ENCODE results near the gene ACTBL2. TPM values are rescaled to one million over a fixed set of nuclear protein-coding genes. Genes with fewer than 3 reads are reported as not detected.
A peak's percentile ranks its signal among the peaks of the same experiment; 100 is the strongest.

The ACTBL2 gene
- total RNA-seq, 1 experiment from 2014 or later = 0.11 TPM

GRCh38 chr5:57445006-57445704, 37.5 kb downstream of the ACTBL2 start:
- ChIA-PET POLR2A (ENCODE audit: unreplicated experiment) (no interaction called here), CTCF (no interaction called here)
- ATAC-seq (no peak), DNase-seq (no peak)
- Histone ChIP-seq H3K4me3 (ENCODE audit: low read length) (no peak overlapping the region), H3K9me3 (ENCODE audit: low read length) (no peaks in the 10 kb centered on the region), H4K20me1 (ENCODE audit: low read length) (no peaks in the 10 kb centered on the region), H2AFZ (ENCODE audit: low read length) (no peak overlapping the region), H3F3A (ENCODE audit: low read length, unreplicated experiment) (no peaks in the 10 kb centered on the region), H3K9me2 (replicated peaks; ENCODE audit: low read length) (no peaks in the 10 kb centered on the region), H3K27me3 (ENCODE audit: low read length) (no peaks in the 10 kb centered on the region), H3K4me2 (ENCODE audit: low read length) (no peak overlapping the region), H3K79me2 (ENCODE audit: low read length) (no peaks in the 10 kb centered on the region), H3K36me3 (ENCODE audit: low read depth, low read length) (no peaks in the 10 kb centered on the region), H3K4me1 (ENCODE audit: insufficient read depth, low read length) (peaks cover 10% of the 10 kb centered on the region), H3K27ac (ENCODE audit: low read length) (no peak overlapping the region), H3K9ac (ENCODE audit: low read length) (no peak overlapping the region)
- TF ChIP-seq EZH2 (IDR thresholded peaks at IDR 0.05; ENCODE audit: low read length, unreplicated experiment) = no peak
- no peak for TF ChIP-seq CTCF (conservative IDR thresholded peaks at IDR 0.05; ENCODE audit: low read depth, low read length)
- no peak for TF ChIP-seq EZH2phosphoT487 (IDR thresholded peaks at IDR 0.05; ENCODE audit: borderline replicate concordance, low read length)
- BruUV-seq (replicated peaks) = no TSS peak
- intact Hi-C loops (cut with micrococcal nuclease) = no loop called here

GRCh38 chr5:57442080-57442839, 40.4 kb downstream of the ACTBL2 start:
- H2AFZ ChIP-seq (ENCODE audit: low read length) = no peak overlapping the region
- no peak overlapping the region for H3K4me3 ChIP-seq (ENCODE audit: low read length)
- no peak for TF ChIP-seq CTCF (conservative IDR thresholded peaks at IDR 0.05; ENCODE audit: low read depth, low read length)
- TF ChIP-seq EZH2phosphoT487 (IDR thresholded peaks at IDR 0.05; ENCODE audit: borderline replicate concordance, low read length) = no peak
- no peak for TF ChIP-seq EZH2 (IDR thresholded peaks at IDR 0.05; ENCODE audit: low read length, unreplicated experiment)
- peaks cover 10% of the 10 kb centered on the region for H3K4me1 ChIP-seq (ENCODE audit: insufficient read depth, low read length)
- ChIA-PET CTCF (no interaction called here), POLR2A (ENCODE audit: unreplicated experiment) (no interaction called here)
- no peaks in the 10 kb centered on the region for H3K27me3 ChIP-seq (ENCODE audit: low read length)
- 0 out of 2 replicates have a peak overlapping the region, but pooled peaks have one; percentile 5 for H3K27ac ChIP-seq (ENCODE audit: low read length)
- intact Hi-C loops (cut with micrococcal nuclease) = no loop called here
- no peak overlapping the region for H3K4me2 ChIP-seq (ENCODE audit: low read length)
- no peaks in the 10 kb centered on the region for H3K9me2 ChIP-seq (replicated peaks; ENCODE audit: low read length)
- no TSS peak for BruUV-seq (replicated peaks)
- H3F3A ChIP-seq (ENCODE audit: low read length, unreplicated experiment) = no peaks in the 10 kb centered on the region
- no peaks in the 10 kb centered on the region for H3K79me2 ChIP-seq (ENCODE audit: low read length)
- ATAC-seq (no peak), DNase-seq (peak; percentile 18)
- no peaks in the 10 kb centered on the region for H4K20me1 ChIP-seq (ENCODE audit: low read length)
- no peak overlapping the region for H3K9ac ChIP-seq (ENCODE audit: low read length)
- no peaks in the 10 kb centered on the region for H3K36me3 ChIP-seq (ENCODE audit: low read depth, low read length)
- H3K9me3 ChIP-seq (ENCODE audit: low read length) = no peaks in the 10 kb centered on the region

GRCh38 chr5:57441557-57441956, 41.1 kb downstream of the ACTBL2 start:
- Histone ChIP-seq H3F3A (ENCODE audit: low read length, unreplicated experiment) (no peaks in the 10 kb centered on the region), H3K27me3 (ENCODE audit: low read length) (no peaks in the 10 kb centered on the region), H3K4me2 (ENCODE audit: low read length) (no peak overlapping the region), H4K20me1 (ENCODE audit: low read length) (no peaks in the 10 kb centered on the region), H3K79me2 (ENCODE audit: low read length) (no peaks in the 10 kb centered on the region), H3K9me3 (ENCODE audit: low read length) (no peaks in the 10 kb centered on the region), H3K9me2 (replicated peaks; ENCODE audit: low read length) (no peaks in the 10 kb centered on the region), H3K4me1 (ENCODE audit: insufficient read depth, low read length) (peaks cover 15% of the 10 kb centered on the region), H2AFZ (ENCODE audit: low read length) (no peak overlapping the region), H3K9ac (ENCODE audit: low read length) (no peak overlapping the region), H3K36me3 (ENCODE audit: low read depth, low read length) (no peaks in the 10 kb centered on the region), H3K4me3 (ENCODE audit: low read length) (no peak overlapping the region), H3K27ac (ENCODE audit: low read length) (0 out of 2 replicates have a peak overlapping the region, but pooled peaks have one; percentile 5)
- POLR2A ChIA-PET (ENCODE audit: unreplicated experiment) = no interaction called here
- peak; percentile 30 for DNase-seq
- TF ChIP-seq CTCF (conservative IDR thresholded peaks at IDR 0.05; ENCODE audit: low read depth, low read length) = no peak
- TF ChIP-seq EZH2 (IDR thresholded peaks at IDR 0.05; ENCODE audit: low read length, unreplicated experiment) = no peak
- TF ChIP-seq EZH2phosphoT487 (IDR thresholded peaks at IDR 0.05; ENCODE audit: borderline replicate concordance, low read length) = no peak
- intact Hi-C loops (cut with micrococcal nuclease) = no loop called here
- ATAC-seq = no peak
- no TSS peak for BruUV-seq (replicated peaks)
- CTCF ChIA-PET = no interaction called here

All from PC-3 (cell line).